ENCODE results near the gene GXYLT2. TPM values are rescaled to one million over a fixed set of nuclear protein-coding genes. Genes with fewer than 3 reads are reported as not detected.

The GXYLT2 gene
- total RNA-seq = 0.05 TPM in 1 of 2 replicates, not detected in the other

DNA sequence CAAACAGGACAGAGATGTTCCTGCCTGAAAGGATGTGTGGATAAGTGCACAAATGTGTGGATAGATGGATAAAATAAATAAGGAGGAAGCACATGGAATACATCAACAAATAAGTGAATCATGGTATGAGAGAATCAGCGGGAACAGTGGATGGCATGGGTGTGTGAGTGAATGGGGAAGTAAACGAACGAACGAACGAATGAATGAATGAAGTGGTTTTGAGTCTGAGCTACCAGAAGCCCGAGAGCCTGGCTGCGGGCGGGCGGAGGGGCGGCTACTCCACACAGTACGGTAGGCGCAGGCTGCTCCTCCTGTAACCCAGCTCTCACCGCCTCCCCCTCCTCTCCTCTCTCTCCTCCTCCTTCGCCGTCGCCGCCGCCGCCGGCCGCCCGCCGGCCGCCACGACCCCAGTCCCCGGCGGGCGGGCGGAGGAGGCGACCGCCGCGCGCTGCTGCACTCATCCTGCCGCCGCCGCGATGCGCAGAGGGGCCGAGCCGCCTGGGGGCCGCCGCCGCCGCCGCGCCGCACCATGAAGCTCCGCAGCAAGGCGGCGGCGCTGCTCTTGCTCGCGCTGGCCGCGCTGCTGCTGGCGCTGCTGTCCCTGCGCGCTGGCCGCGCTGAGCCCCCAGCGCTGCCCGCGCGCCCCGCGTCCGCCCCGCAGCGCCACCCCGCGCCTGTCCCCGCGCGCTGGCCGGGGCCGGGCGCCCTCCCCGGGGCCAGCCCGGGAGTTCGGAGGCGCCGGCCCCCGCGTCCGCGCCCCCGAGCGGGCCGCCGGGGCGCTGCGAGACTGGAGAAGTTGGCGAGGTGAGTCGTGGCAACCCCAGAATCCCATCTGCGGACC lies at the start of gene GXYLT2:
Gene GXYLT2, plus strand, starts transcription at position 342 of the 841 bp plus-strand sequence. Its CDS starts 188 bp downstream, at position 530.
- peak; percentile 14 for DNase-seq (ENCODE audit: low spot score)
- Mint-ChIP-seq H3K27me3 (ENCODE audit: low read depth) (peaks cover 82% of the 10 kb centered on the region), H3K4me1 (ENCODE audit: low read depth) (peaks cover 8% of the 10 kb centered on the region), H3K27ac (no peak within 1 kb of the TSS), H3K36me3 (ENCODE audit: low read depth) (no peaks in the 10 kb centered on the region), H3K4me3 (ENCODE audit: low read depth) (peak within 1 kb of the TSS; percentile 80), H3K9me3 (peaks cover 5% of the 10 kb centered on the region)
- intact Hi-C loops (cut with micrococcal nuclease) = loop anchor here (5.0 kb wide), 1 partner anchor 41 kb away; the partner anchor contains the start of gene SHQ1

DNA sequence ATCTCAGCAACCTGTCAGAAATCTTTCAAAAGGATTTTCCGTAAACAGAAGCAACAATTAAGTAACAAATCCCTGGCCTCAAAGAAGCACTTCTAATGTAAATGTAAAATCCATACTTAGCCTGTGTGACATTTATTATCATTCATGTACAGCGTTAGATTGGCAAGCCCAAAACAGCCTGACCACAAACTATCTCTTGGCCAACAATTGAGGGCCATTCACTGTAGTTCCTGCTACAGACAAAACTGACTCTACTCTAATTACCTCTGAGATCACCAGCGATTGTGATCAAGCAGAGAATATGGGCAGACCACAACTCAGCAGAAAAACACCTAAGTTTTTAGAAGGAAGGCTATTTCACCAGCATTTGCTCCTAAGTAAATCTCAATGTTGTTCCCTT lies 48.8 kb upstream of the GXYLT2 start:
- intact Hi-C loops (cut with micrococcal nuclease) = no loop called here
- Mint-ChIP-seq H3K4me1 (ENCODE audit: low read depth) (peaks cover 3% of the 10 kb centered on the region), H3K4me3 (ENCODE audit: low read depth) (no peak overlapping the region), H3K27me3 (ENCODE audit: low read depth) (no peaks in the 10 kb centered on the region), H3K9me3 (no peaks in the 10 kb centered on the region), H3K36me3 (ENCODE audit: low read depth) (peaks cover 52% of the 10 kb centered on the region), H3K27ac (no peak overlapping the region)
- no peak for DNase-seq (ENCODE audit: low spot score)

GRCh38 chr3:72844436-72844993 lies 43.3 kb upstream of the GXYLT2 start:
- H3K4me3 Mint-ChIP-seq (ENCODE audit: low read depth) = no peak overlapping the region
- no peak for DNase-seq (ENCODE audit: low spot score)
- H3K27ac Mint-ChIP-seq = peak overlapping the region; percentile 43

GRCh38 chr3:72846166-72846565 lies 41.7 kb upstream of the GXYLT2 start:
- peaks cover 52% of the 10 kb centered on the region for H3K4me1 Mint-ChIP-seq (ENCODE audit: low read depth)
- H3K27ac Mint-ChIP-seq = no peak overlapping the region
- DNase-seq (ENCODE audit: low spot score) = no peak
- H3K9me3 Mint-ChIP-seq = no peaks in the 10 kb centered on the region
- H3K36me3 Mint-ChIP-seq (ENCODE audit: low read depth) = peaks cover 36% of the 10 kb centered on the region
- intact Hi-C loops (cut with micrococcal nuclease) = loop anchor here (5.0 kb wide), 3 partner anchors 41 to 1264 kb away; partner anchors contain the start of genes FOXP1 and GXYLT2
- no peaks in the 10 kb centered on the region for H3K27me3 Mint-ChIP-seq (ENCODE audit: low read depth)
- H3K4me3 Mint-ChIP-seq (ENCODE audit: low read depth) = no peak overlapping the region

More at GRCh38 chr3:72844436-72844993, 43.3 kb upstream of the GXYLT2 start:
- Mint-ChIP-seq H3K4me1 (ENCODE audit: low read depth) (peaks cover 48% of the 10 kb centered on the region), H3K27me3 (ENCODE audit: low read depth) (no peaks in the 10 kb centered on the region), H3K9me3 (no peaks in the 10 kb centered on the region), H3K36me3 (ENCODE audit: low read depth) (peaks cover 43% of the 10 kb centered on the region)
- intact Hi-C loops (cut with micrococcal nuclease) = loop anchor here (1.0 kb wide), 2 partner anchors 210 to 969 kb away; no protein-coding TSS in a partner anchor

DNA sequence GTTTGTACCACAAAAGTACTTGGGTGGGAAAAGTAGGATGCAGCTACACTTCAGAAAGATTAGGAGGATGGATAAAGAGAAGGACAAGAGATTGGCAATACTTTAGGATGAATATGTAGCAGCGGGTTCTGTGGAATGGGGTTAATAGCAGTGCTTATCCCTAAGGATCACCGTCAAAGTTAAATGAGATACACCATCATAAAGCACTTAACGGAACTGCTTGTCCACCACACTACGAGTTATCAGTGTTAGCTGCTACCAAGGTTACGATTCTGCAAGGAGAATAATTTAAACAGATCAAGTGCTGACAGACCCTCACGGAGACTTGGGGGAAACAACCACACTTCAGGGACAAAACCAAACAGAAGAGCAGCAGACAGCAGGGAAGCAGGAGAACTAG lies 40.6 kb upstream of the GXYLT2 start:
- Mint-ChIP-seq H3K27me3 (ENCODE audit: low read depth) (no peaks in the 10 kb centered on the region), H3K4me3 (ENCODE audit: low read depth) (peak overlapping the region; percentile 99), H3K9me3 (no peaks in the 10 kb centered on the region), H3K36me3 (ENCODE audit: low read depth) (peaks cover 25% of the 10 kb centered on the region), H3K4me1 (ENCODE audit: low read depth) (peaks cover 54% of the 10 kb centered on the region), H3K27ac (peak overlapping the region; percentile 77)
- no peak for DNase-seq (ENCODE audit: low spot score)
- intact Hi-C loops (cut with micrococcal nuclease) = loop anchor here (5.0 kb wide), 3 partner anchors 40 to 1265 kb away; partner anchors contain the start of genes FOXP1 and GXYLT2

- H3K4me1 Mint-ChIP-seq (ENCODE audit: low read depth) = peaks cover 54% of the 10 kb centered on the region
- H3K36me3 Mint-ChIP-seq (ENCODE audit: low read depth) = peaks cover 22% of the 10 kb centered on the region
- no peaks in the 10 kb centered on the region for H3K9me3 Mint-ChIP-seq
- H3K4me3 Mint-ChIP-seq (ENCODE audit: low read depth) = peak within 1 kb of the TSS; percentile 99
- H3K27me3 Mint-ChIP-seq (ENCODE audit: low read depth) = no peaks in the 10 kb centered on the region
- DNase-seq (ENCODE audit: low spot score) = peak; percentile 91
- intact Hi-C loops (cut with micrococcal nuclease) = loop anchor here (1.0 to 5.0 kb wide), 4 partner anchors 39 to 1266 kb away; partner anchors contain the start of genes FOXP1, GXYLT2 and PPP4R2
- H3K27ac Mint-ChIP-seq = peak within 1 kb of the TSS; percentile 77
Measured at GRCh38 chr3:72847751-72848702, 39.8 kb upstream of the GXYLT2 start, which contains the start of gene SHQ1. Gene SHQ1, minus strand, starts transcription at chr3:72848445. Its CDS starts 105 bp downstream, at chr3:72848340.

- H3K9me3 Mint-ChIP-seq = no peaks in the 10 kb centered on the region
- intact Hi-C loops (cut with micrococcal nuclease) = loop anchor here (1.0 to 5.0 kb wide), 4 partner anchors 39 to 1266 kb away; partner anchors contain the start of genes FOXP1, GXYLT2 and PPP4R2
- peak overlapping the region; percentile 99 for H3K4me3 Mint-ChIP-seq (ENCODE audit: low read depth)
- DNase-seq (ENCODE audit: low spot score) = no peak
- no peaks in the 10 kb centered on the region for H3K27me3 Mint-ChIP-seq (ENCODE audit: low read depth)
- H3K27ac Mint-ChIP-seq = peak overlapping the region; percentile 9
- H3K36me3 Mint-ChIP-seq (ENCODE audit: low read depth) = peaks cover 16% of the 10 kb centered on the region
- H3K4me1 Mint-ChIP-seq (ENCODE audit: low read depth) = peaks cover 54% of the 10 kb centered on the region
Measured at GRCh38 chr3:72848703-72849081, 39.2 kb upstream of the GXYLT2 start.

DNA sequence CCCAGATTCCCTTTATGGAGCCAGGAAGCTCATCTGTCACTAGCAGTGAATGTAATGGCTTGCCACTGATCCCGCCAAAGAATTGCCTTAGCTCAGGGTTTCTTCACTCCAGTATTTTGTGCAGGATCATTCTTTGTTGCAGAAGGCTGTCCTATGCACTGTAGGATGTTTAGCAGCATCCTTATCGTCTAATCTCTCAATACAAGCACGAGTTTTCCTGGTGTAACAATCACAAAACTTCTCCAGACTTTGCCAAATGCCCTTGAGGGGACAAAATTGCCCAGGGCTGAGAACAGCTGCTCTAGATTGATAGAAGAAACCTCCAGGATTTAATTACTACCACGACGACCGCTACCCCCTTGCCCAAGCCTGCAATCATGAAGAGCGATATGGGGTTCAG lies 32.8 kb upstream of the GXYLT2 start:
- peaks cover 4% of the 10 kb centered on the region for H3K4me1 Mint-ChIP-seq (ENCODE audit: low read depth)
- no peaks in the 10 kb centered on the region for H3K36me3 Mint-ChIP-seq (ENCODE audit: low read depth)
- H3K27ac Mint-ChIP-seq = no peak overlapping the region
- intact Hi-C loops (cut with micrococcal nuclease) = no loop called here
- no peaks in the 10 kb centered on the region for H3K9me3 Mint-ChIP-seq
- peaks cover 15% of the 10 kb centered on the region for H3K27me3 Mint-ChIP-seq (ENCODE audit: low read depth)
- H3K4me3 Mint-ChIP-seq (ENCODE audit: low read depth) = no peak overlapping the region
- DNase-seq (ENCODE audit: low spot score) = no peak

DNA sequence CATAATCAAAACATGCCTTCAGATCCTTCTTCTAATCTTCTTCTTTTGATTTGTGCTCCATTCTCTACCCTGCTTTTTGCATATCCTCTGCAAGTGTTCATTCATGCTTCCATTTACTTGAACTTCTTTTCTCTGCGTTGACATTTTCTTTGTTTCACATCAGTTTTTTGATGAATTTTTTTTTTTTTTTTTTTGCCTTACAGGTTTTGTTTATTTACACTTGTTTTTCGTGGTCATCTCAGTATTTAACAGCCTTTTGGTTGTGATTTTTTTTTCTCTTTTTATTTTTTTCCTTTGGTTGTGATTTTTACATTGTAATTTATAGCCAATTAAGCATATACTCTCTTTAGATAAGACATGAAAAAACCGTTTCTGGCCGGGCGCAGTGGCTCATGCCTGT lies 27.8 kb upstream of the GXYLT2 start:
- intact Hi-C loops (cut with micrococcal nuclease) = no loop called here
- H3K4me3 Mint-ChIP-seq (ENCODE audit: low read depth) = no peak overlapping the region
- no peak for DNase-seq (ENCODE audit: low spot score)
- H3K4me1 Mint-ChIP-seq (ENCODE audit: low read depth) = peaks cover 3% of the 10 kb centered on the region
- H3K9me3 Mint-ChIP-seq = no peaks in the 10 kb centered on the region
- H3K36me3 Mint-ChIP-seq (ENCODE audit: low read depth) = no peaks in the 10 kb centered on the region
- peaks cover 14% of the 10 kb centered on the region for H3K27me3 Mint-ChIP-seq (ENCODE audit: low read depth)
- no peak overlapping the region for H3K27ac Mint-ChIP-seq

GRCh38 chr3:72860846-72861245 lies 27.0 kb upstream of the GXYLT2 start:
- Mint-ChIP-seq H3K27me3 (ENCODE audit: low read depth) (peaks cover 10% of the 10 kb centered on the region), H3K9me3 (no peaks in the 10 kb centered on the region), H3K36me3 (ENCODE audit: low read depth) (no peaks in the 10 kb centered on the region), H3K27ac (no peak overlapping the region), H3K4me1 (ENCODE audit: low read depth) (peaks cover 3% of the 10 kb centered on the region), H3K4me3 (ENCODE audit: low read depth) (no peak overlapping the region)
- DNase-seq (ENCODE audit: low spot score) = no peak
- intact Hi-C loops (cut with micrococcal nuclease) = no loop called here

- Mint-ChIP-seq H3K36me3 (ENCODE audit: low read depth) (no peaks in the 10 kb centered on the region), H3K4me3 (ENCODE audit: low read depth) (no peak overlapping the region), H3K9me3 (no peaks in the 10 kb centered on the region), H3K27me3 (ENCODE audit: low read depth) (peaks cover 13% of the 10 kb centered on the region), H3K27ac (no peak overlapping the region), H3K4me1 (ENCODE audit: low read depth) (peaks cover 3% of the 10 kb centered on the region)
- no peak for DNase-seq (ENCODE audit: low spot score)
- intact Hi-C loops (cut with micrococcal nuclease) = no loop called here
Measured at GRCh38 chr3:72862314-72863090, 25.3 kb upstream of the GXYLT2 start.
